HCT116 (cell line): ENCODE measurements around the gene COL8A2.

Source experiments
- CEBPB ChIP-seq: IDR thresholded peaks from 2 replicates; pipeline ENCODE4 v1.6.1; 2012; ENCODE audit warnings: low read depth
- CTCF ChIP-seq, 3 experiments: fragments of 200-600 bp in 1 of 3; sonication (generic) in 1 of 3; IDR thresholded peaks in 2 of 3; conservative IDR thresholded peaks in 1 of 3; 2 replicates each; pipeline ENCODE4 v1.5.1; 2012 to 2017; ENCODE audit warnings: low read depth in 2 of 3, low read length in 2 of 3, antibody characterized with exemption in 1 of 3, borderline replicate concordance in 1 of 3, control low read depth in 1 of 3, mild to moderate bottlenecking in 1 of 3, mixed read lengths in 1 of 3, mixed run types in 1 of 3, moderate library complexity in 1 of 3; ENCODE audit not compliant: insufficient read depth in 1 of 3
- EGR1 ChIP-seq: IDR thresholded peaks from 2 replicates; pipeline ENCODE4 v1.6.1; 2012; ENCODE audit warnings: low read depth
- EZH2 ChIP-seq: fragments of 200-600 bp; sonication (generic); IDR thresholded peaks from 2 replicates; pipeline ENCODE4 v1.6.1; 2017; ENCODE audit warnings: antibody characterized with exemption, mixed run types
- EZH2phosphoT487 ChIP-seq: fragments of 200-600 bp; IDR thresholded peaks from 2 replicates; pipeline ENCODE4 v1.6.1; 2018; ENCODE audit warnings: antibody characterized with exemption, borderline replicate concordance
- MAX ChIP-seq: IDR thresholded peaks from 2 replicates; pipeline ENCODE4 v1.6.1; 2012
- POLR2A ChIP-seq: IDR thresholded peaks from 2 replicates; pipeline ENCODE4 v1.7.0; 2011; ENCODE audit warnings: borderline replicate concordance; ENCODE audit not compliant: insufficient read depth, insufficient read length; ENCODE audit errors: extremely low read depth
- POLR2AphosphoS5 ChIP-seq: IDR thresholded peaks from 2 replicates; pipeline ENCODE4 v1.6.1; 2011; ENCODE audit warnings: mild to moderate bottlenecking, low read depth, low read length, moderate library complexity
- RAD21 ChIP-seq: IDR thresholded peaks from 2 replicates; pipeline ENCODE4 v1.6.1; 2012; ENCODE audit warnings: low read depth, mild to moderate bottlenecking
- REST ChIP-seq: IDR thresholded peaks from 2 replicates; pipeline ENCODE4 v1.6.1; 2012; ENCODE audit warnings: low read depth
- SP1 ChIP-seq: IDR thresholded peaks from 2 replicates; pipeline ENCODE4 v1.6.1; 2012; ENCODE audit warnings: low read depth
- YY1 ChIP-seq: IDR thresholded peaks from 2 replicates; pipeline ENCODE4 v1.6.1; 2011; ENCODE audit warnings: low read length, low read depth, moderate library complexity, mild to moderate bottlenecking; ENCODE audit not compliant: insufficient replicate concordance; ENCODE audit errors: extremely low read depth

GRCh38 chr1:36134031-36134430 lies 9.0 kb upstream of the COL8A2 start:
- TF ChIP-seq CTCF (IDR thresholded peaks at IDR 0.05 in 2 of 3, conservative IDR thresholded peaks at IDR 0.05 in 1 of 3; ENCODE audit: borderline replicate concordance in 1 of 3, insufficient read depth in 1 of 3, low read depth in 2 of 3, low read length in 2 of 3) (no peak), POLR2AphosphoS5 (no peak), EZH2 (no peak), EGR1 (no peak), SP1 (no peak), MAX (no peak), POLR2A (no peak), REST (no peak), RAD21 (no peak), EZH2phosphoT487 (no peak), YY1 (no peak), CEBPB (no peak)
